ENCODE results near the gene CAPN14. TPM values are rescaled to one million over a fixed set of nuclear protein-coding genes. Genes with fewer than 3 reads are reported as not detected.

CAPN14 gene
- total RNA-seq, 4 donors from 2014 or later = 0.14 to 0.16 TPM; not detected in 2

DNA sequence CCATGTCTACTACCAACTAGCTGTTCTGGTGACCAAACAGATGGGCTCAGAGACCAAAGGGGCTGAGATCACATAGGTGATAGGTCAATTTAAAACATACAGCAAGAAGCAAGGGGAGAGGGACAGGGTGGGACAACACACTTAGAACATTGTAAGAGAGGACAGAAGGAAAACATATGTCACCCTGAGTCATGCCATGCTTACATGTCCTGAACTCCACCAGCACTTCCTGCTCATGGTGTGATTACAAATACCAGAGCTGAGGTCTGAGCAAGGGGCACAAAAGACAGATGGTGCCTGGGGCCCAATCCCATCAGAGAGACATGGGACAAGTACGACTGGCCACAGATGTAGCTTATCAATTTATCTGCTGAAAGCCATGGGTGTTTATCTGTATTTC is 50.4 kb downstream of the CAPN14 start:
- in situ Hi-C loops (cut with MboI; ENCODE audit: low pct_ligation_motif_present in 1 of 4, low pct_unique_long_range_greater_than_20kb in 1 of 4, low sequenced_read_pairs in 3 of 4) = loop anchor here (10.0 to 25.0 kb wide), 5 partner anchors 170 to 1005 kb away; no protein-coding TSS in a partner anchor
- H3K9me3 ChIP-seq = no peaks in the 10 kb centered on the region
- no peak overlapping the region for H3K27ac ChIP-seq
- H3K4me3 ChIP-seq = no peak overlapping the region
- intact Hi-C loops (cut with DNase I; ENCODE audit: low total_unique reads) = no loop called here
- TF ChIP-seq POLR2AphosphoS5 (IDR thresholded peaks at IDR 0.05) (no peak), POLR2A (IDR thresholded peaks at IDR 0.05) (no peak), EP300 (IDR thresholded peaks at IDR 0.05; ENCODE audit: low read depth) (no peak)
- TF ChIP-seq, protein P1, sequence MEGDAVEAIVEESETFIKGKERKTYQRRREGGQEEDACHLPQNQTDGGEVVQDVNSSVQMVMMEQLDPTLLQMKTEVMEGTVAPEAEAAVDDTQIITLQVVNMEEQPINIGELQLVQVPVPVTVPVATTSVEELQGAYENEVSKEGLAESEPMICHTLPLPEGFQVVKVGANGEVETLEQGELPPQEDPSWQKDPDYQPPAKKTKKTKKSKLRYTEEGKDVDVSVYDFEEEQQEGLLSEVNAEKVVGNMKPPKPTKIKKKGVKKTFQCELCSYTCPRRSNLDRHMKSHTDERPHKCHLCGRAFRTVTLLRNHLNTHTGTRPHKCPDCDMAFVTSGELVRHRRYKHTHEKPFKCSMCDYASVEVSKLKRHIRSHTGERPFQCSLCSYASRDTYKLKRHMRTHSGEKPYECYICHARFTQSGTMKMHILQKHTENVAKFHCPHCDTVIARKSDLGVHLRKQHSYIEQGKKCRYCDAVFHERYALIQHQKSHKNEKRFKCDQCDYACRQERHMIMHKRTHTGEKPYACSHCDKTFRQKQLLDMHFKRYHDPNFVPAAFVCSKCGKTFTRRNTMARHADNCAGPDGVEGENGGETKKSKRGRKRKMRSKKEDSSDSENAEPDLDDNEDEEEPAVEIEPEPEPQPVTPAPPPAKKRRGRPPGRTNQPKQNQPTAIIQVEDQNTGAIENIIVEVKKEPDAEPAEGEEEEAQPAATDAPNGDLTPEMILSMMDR (IDR thresholded peaks at IDR 0.05) = no peak
- no peaks in the 10 kb centered on the region for H3K27me3 ChIP-seq
- no peak for DNase-seq
- WGBS, 2 donors (ENCODE audit: low coverage in 1 of 2) = 93% methylated on average over 1 of the region's 1 CpG; no CpG with 5 or more reads in 1 of the 2 donors
- H3K4me1 ChIP-seq = no peaks in the 10 kb centered on the region
- H3K36me3 ChIP-seq = no peaks in the 10 kb centered on the region

DNA sequence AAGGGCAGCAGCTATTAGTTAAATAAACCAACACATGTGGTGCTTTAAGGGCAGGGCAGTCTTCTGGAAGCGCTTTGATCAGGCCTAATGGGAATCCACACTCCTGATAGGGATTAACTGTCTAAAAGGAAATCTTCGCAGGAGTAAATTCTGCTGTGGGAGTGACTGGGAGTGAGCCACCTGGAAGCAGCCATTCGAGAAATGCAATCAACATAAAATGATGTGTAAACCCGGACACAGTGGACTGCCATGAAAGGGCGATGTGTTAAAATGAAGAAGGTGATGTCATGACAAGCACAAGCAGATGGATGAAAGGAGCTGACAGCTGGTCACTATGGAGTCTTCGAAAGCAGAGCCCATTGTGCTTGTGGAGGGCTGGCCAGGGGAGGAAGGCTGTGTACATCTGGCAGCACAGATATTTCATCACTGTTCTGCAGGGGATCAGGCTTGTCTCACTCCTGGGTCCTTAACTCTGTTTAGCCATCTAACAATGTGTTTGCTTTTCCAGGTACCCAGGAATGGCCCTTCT is 54.2 kb downstream of the CAPN14 start:
- intact Hi-C loops (cut with DNase I; ENCODE audit: low total_unique reads) (no loop called here), in situ Hi-C loops (cut with MboI; ENCODE audit: low pct_ligation_motif_present in 1 of 4, low pct_unique_long_range_greater_than_20kb in 1 of 4, low sequenced_read_pairs in 3 of 4) (loop anchor here (10.0 to 25.0 kb wide), 5 partner anchors 174 to 1001 kb away; no protein-coding TSS in a partner anchor)
- Histone ChIP-seq H3K4me1 (no peaks in the 10 kb centered on the region), H3K9me3 (no peaks in the 10 kb centered on the region), H3K27ac (no peak overlapping the region), H3K4me3 (no peak overlapping the region), H3K36me3 (no peaks in the 10 kb centered on the region), H3K27me3 (no peaks in the 10 kb centered on the region)
- TF ChIP-seq POLR2A (IDR thresholded peaks at IDR 0.05) = no peak
- TF ChIP-seq POLR2AphosphoS5 (IDR thresholded peaks at IDR 0.05) = no peak
- no peak for TF ChIP-seq EP300 (IDR thresholded peaks at IDR 0.05; ENCODE audit: low read depth)
- TF ChIP-seq, protein P1 (IDR thresholded peaks at IDR 0.05) = no peak
- no peak for DNase-seq
- WGBS, 2 donors (ENCODE audit: low coverage in 1 of 2) = 54 to 78% methylated on average over 5 to 6 of the region's 6 CpGs

- Histone ChIP-seq H3K27ac (no peak overlapping the region), H3K4me3 (no peak overlapping the region), H3K27me3 (no peaks in the 10 kb centered on the region), H3K4me1 (no peaks in the 10 kb centered on the region), H3K36me3 (no peaks in the 10 kb centered on the region), H3K9me3 (no peaks in the 10 kb centered on the region)
- intact Hi-C loops (cut with DNase I; ENCODE audit: low total_unique reads) = no loop called here
- TF ChIP-seq EP300 (IDR thresholded peaks at IDR 0.05; ENCODE audit: low read depth) (no peak), POLR2A (IDR thresholded peaks at IDR 0.05) (no peak), POLR2AphosphoS5 (IDR thresholded peaks at IDR 0.05) (no peak)
- TF ChIP-seq, protein P1 (IDR thresholded peaks at IDR 0.05) = no peak
- DNase-seq = no peak
- 20 to 77% methylated on average over 1 to 6 of the region's 6 CpGs for WGBS, 2 donors (ENCODE audit: low coverage in 1 of 2)
- in situ Hi-C loops (cut with MboI; ENCODE audit: low pct_ligation_motif_present in 1 of 4, low pct_unique_long_range_greater_than_20kb in 1 of 4, low sequenced_read_pairs in 3 of 4) = loop anchor here (10.0 to 25.0 kb wide), 5 partner anchors 176 to 999 kb away; no protein-coding TSS in a partner anchor
Observed at GRCh38 chr2:31161637-31162036, 55.7 kb downstream of the CAPN14 start.

- no peak for TF ChIP-seq POLR2A (IDR thresholded peaks at IDR 0.05)
- TF ChIP-seq POLR2AphosphoS5 (IDR thresholded peaks at IDR 0.05) = no peak
- no peak for TF ChIP-seq EP300 (IDR thresholded peaks at IDR 0.05; ENCODE audit: low read depth)
- TF ChIP-seq, protein P1 (IDR thresholded peaks at IDR 0.05) = no peak
- intact Hi-C loops (cut with DNase I; ENCODE audit: low total_unique reads) (no loop called here), in situ Hi-C loops (cut with MboI; ENCODE audit: low pct_ligation_motif_present in 1 of 4, low pct_unique_long_range_greater_than_20kb in 1 of 4, low sequenced_read_pairs in 3 of 4) (loop anchor here (25.0 kb wide), 4 partner anchors 186 to 989 kb away; no protein-coding TSS in a partner anchor)
- no peak overlapping the region for H3K4me3 ChIP-seq
- no peaks in the 10 kb centered on the region for H3K9me3 ChIP-seq
- no peaks in the 10 kb centered on the region for H3K4me1 ChIP-seq
- 72% methylated on average over 6 of the region's 6 CpGs; no CpG with 5 or more reads in 1 of the 2 donors for WGBS, 2 donors (ENCODE audit: low coverage in 1 of 2)
- no peaks in the 10 kb centered on the region for H3K36me3 ChIP-seq
- H3K27me3 ChIP-seq = peaks cover 4% of the 10 kb centered on the region
- H3K27ac ChIP-seq = no peak overlapping the region
- DNase-seq = no peak
Observed at GRCh38 chr2:31151501-31151900, 65.8 kb downstream of the CAPN14 start.

Data from transverse colon (tissue), 4 donors.